ENCODE results near the gene CTRB1.

GRCh38 chr16:75203096-75203495 is 15.7 kb upstream of the CTRB1 start:
- TF ChIP-seq, protein P1, sequence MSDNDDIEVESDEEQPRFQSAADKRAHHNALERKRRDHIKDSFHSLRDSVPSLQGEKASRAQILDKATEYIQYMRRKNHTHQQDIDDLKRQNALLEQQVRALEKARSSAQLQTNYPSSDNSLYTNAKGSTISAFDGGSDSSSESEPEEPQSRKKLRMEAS (IDR thresholded peaks at IDR 0.05) = no peak
- no peak for TF ChIP-seq FOXM1 (IDR thresholded peaks at IDR 0.05; ENCODE audit: borderline replicate concordance, low read depth)
- no peak for TF ChIP-seq TAF1 (IDR thresholded peaks at IDR 0.05; ENCODE audit: low read depth)
- TF ChIP-seq YY1 (IDR thresholded peaks at IDR 0.05; ENCODE audit: low read depth) = no peak

Measured in Ishikawa (cell line).